GM10266 (cell line): Measurements from ENCODE around the gene ADAM12.

Experiments
- DNase-seq: peaks from one replicate; pipeline ENCODE4 v3.0.0; 2012; ENCODE audit errors: extremely low spot score
- CTCF ChIP-seq: IDR thresholded peaks from 2 replicates; pipeline ENCODE4 v1.5.1; 2012; ENCODE audit warnings: mild to moderate bottlenecking, low read depth; ENCODE audit not compliant: control insufficient read depth, insufficient read depth; ENCODE audit errors: missing control alignments

ADAM12 gene

GRCh38 chr10:126133906-126134656, 254.2 kb downstream of the ADAM12 start:
- TF ChIP-seq CTCF, result no peak
- DNase-seq, result no peak

- DNase-seq, result no peak
- no peak for TF ChIP-seq CTCF
Observed at GRCh38 chr10:126133082-126133620, 255.1 kb downstream of the ADAM12 start.

GRCh38 chr10:126131341-126131740, 256.9 kb downstream of the ADAM12 start:
- DNase-seq, result no peak
- TF ChIP-seq CTCF, result no peak

GRCh38 chr10:126130271-126130710, 258.0 kb downstream of the ADAM12 start:
- DNase-seq, result no peak
- no peak for TF ChIP-seq CTCF

- DNase-seq, result no peak
- no peak for TF ChIP-seq CTCF
Observed at GRCh38 chr10:126129026-126129425, 259.3 kb downstream of the ADAM12 start.

GRCh38 chr10:126128581-126128980, 259.7 kb downstream of the ADAM12 start:
- no peak for DNase-seq
- no peak for TF ChIP-seq CTCF

- TF ChIP-seq CTCF, result no peak
- no peak for DNase-seq
Observed at GRCh38 chr10:126127481-126128029, 260.7 kb downstream of the ADAM12 start.
